GM20431 (cell line): ENCODE data around the gene CD83.
"Not testable (repeated sequence)": the region's sequence is repeated elsewhere in the genome, so short reads cannot be mapped to it uniquely, and the experiment has no call there.

Experiments
- in situ Hi-C: fragments of 300-500 bp; cut with MseI, MboI; formaldehyde crosslinking; loops from one replicate; pipeline ENCODE4 v1.15.0; 2020; ENCODE audit warnings: low sequenced_read_pairs; ENCODE audit not compliant: unreplicated experiment

The CD83 gene

GRCh38 chr6:14142511-14143223, 25.1 kb downstream of the CD83 start:
- in situ Hi-C loops = loop anchor here (25.0 kb wide), 1 partner anchor 230 kb away; the partner anchor contains the start of gene RNF182

- in situ Hi-C loops = loop anchor here (25.0 kb wide), 1 partner anchor 231 kb away; the partner anchor contains the start of gene RNF182
Observed at GRCh38 chr6:14143305-14143704, 25.7 kb downstream of the CD83 start.

- in situ Hi-C loops = loop anchor here (25.0 kb wide), 1 partner anchor 232 kb away; the partner anchor contains the start of gene RNF182
Observed at GRCh38 chr6:14144678-14145113, 27.1 kb downstream of the CD83 start.

GRCh38 chr6:14146506-14147096, 29.0 kb downstream of the CD83 start:
- in situ Hi-C loops = loop anchor here (25.0 kb wide), 1 partner anchor 234 kb away; the partner anchor contains the start of gene RNF182

GRCh38 chr6:14147891-14148290, 30.3 kb downstream of the CD83 start:
- in situ Hi-C loops = loop anchor here (25.0 kb wide), 1 partner anchor 236 kb away; the partner anchor contains the start of gene RNF182

GRCh38 chr6:14148471-14148870, 30.9 kb downstream of the CD83 start:
- in situ Hi-C loops = loop anchor here (25.0 kb wide), 1 partner anchor 236 kb away; the partner anchor contains the start of gene RNF182

GRCh38 chr6:14149053-14149738, 31.6 kb downstream of the CD83 start:
- in situ Hi-C loops = loop anchor here (25.0 kb wide), 1 partner anchor 237 kb away; the partner anchor contains the start of gene RNF182

GRCh38 chr6:14149739-14150130, 32.2 kb downstream of the CD83 start:
- in situ Hi-C loops = loop anchor here (25.0 kb wide), 1 partner anchor 237 kb away; the partner anchor contains the start of gene RNF182

GRCh38 chr6:14151300-14151699, 33.7 kb downstream of the CD83 start:
- in situ Hi-C loops = not testable (repeated sequence)

- in situ Hi-C loops = no loop called here
Observed at GRCh38 chr6:14151773-14152172, 34.2 kb downstream of the CD83 start.

- in situ Hi-C loops = no loop called here
Observed at GRCh38 chr6:14153228-14153627, 35.7 kb downstream of the CD83 start.

- in situ Hi-C loops = no loop called here
Observed at GRCh38 chr6:14159090-14159489, 41.5 kb downstream of the CD83 start.

- in situ Hi-C loops = no loop called here
Observed at GRCh38 chr6:14162826-14163225, 45.3 kb downstream of the CD83 start.

GRCh38 chr6:14165091-14165490, 47.5 kb downstream of the CD83 start:
- in situ Hi-C loops = no loop called here

GRCh38 chr6:14166839-14167238, 49.3 kb downstream of the CD83 start:
- in situ Hi-C loops = no loop called here

- in situ Hi-C loops = no loop called here
Observed at GRCh38 chr6:14170128-14170527, 52.6 kb downstream of the CD83 start.

GRCh38 chr6:14172562-14172961, 55.0 kb downstream of the CD83 start:
- in situ Hi-C loops = no loop called here

- in situ Hi-C loops = no loop called here
Observed at GRCh38 chr6:14174226-14174625, 56.7 kb downstream of the CD83 start.

- in situ Hi-C loops = no loop called here
Observed at GRCh38 chr6:14174996-14175395, 57.4 kb downstream of the CD83 start.

GRCh38 chr6:14176429-14176828, 58.9 kb downstream of the CD83 start:
- in situ Hi-C loops = no loop called here
